ENCODE measurements around the gene FHOD3.

- TF ChIP-seq CTCF (conservative IDR thresholded peaks at IDR 0.05 in 1 of 2, IDR thresholded peaks at IDR 0.05 in 1 of 2; ENCODE audit: extremely low read depth in 1 of 2, insufficient read depth in 1 of 2, low read depth in 1 of 2, low read length in 2 of 2) (no peak), EZH2 (IDR thresholded peaks at IDR 0.05; ENCODE audit: borderline replicate concordance, low read length) (no peak)
Measured at GRCh38 chr18:36442717-36443116, 145.2 kb downstream of the FHOD3 start.

Data from mammary epithelial cell (primary cell).